GM18951 (cell line): ENCODE measurements around the gene BTBD9.

Experiments used
- POLR2A ChIP-seq: IDR thresholded peaks from 4 replicates; pipeline ENCODE4 v1.6.1; 2011; ENCODE audit warnings: mild to moderate bottlenecking; ENCODE audit not compliant: insufficient read length, insufficient read depth; ENCODE audit errors: extremely low read depth
- in situ Hi-C: fragments of 300-500 bp; cut with MboI; formaldehyde crosslinking; loops from one replicate; pipeline ENCODE4 v1.12.0; 2022; ENCODE audit warnings: low sequenced_read_pairs, mixed read lengths, inconsistent platforms; ENCODE audit not compliant: unreplicated experiment

The BTBD9 gene

DNA sequence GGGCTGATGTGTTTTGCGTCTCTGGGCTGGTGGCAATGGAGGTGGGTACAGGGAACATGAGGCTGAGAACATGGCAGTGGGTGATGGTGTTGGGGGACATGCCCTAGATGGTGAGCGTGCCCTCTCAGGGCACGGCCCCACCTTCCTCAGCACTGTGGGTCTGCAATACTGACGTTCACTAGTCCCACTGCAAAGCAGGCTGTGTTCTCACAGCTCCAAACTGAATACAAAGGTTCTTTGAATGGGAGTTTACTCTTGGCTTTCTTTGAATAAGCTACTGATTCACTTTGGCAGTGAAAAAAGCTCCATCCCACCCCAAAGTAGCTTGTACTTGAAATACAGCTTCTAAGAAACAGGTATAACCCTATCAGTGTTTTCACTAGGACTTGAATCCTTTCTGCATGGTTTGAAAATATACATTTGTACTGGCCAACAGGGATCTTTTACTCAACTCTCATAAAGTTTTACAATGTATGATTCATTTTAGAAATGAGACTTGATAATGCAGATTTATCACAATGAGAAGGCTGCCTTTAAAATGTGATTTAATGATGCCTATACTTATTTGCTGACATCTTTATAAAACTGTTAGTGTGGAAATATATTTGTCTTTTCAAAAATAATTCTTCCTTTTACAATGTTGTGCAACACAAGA lies 419.5 kb downstream of the BTBD9 start:
- no peak for TF ChIP-seq POLR2A
- in situ Hi-C loops = no loop called here

GRCh38 chr6:38218235-38218634 lies 421.5 kb downstream of the BTBD9 start:
- no peak for TF ChIP-seq POLR2A

GRCh38 chr6:38216451-38216850 lies 423.3 kb downstream of the BTBD9 start:
- in situ Hi-C loops = no loop called here
- no peak for TF ChIP-seq POLR2A

More at GRCh38 chr6:38218235-38218634, 421.5 kb downstream of the BTBD9 start:
- in situ Hi-C loops = no loop called here

DNA sequence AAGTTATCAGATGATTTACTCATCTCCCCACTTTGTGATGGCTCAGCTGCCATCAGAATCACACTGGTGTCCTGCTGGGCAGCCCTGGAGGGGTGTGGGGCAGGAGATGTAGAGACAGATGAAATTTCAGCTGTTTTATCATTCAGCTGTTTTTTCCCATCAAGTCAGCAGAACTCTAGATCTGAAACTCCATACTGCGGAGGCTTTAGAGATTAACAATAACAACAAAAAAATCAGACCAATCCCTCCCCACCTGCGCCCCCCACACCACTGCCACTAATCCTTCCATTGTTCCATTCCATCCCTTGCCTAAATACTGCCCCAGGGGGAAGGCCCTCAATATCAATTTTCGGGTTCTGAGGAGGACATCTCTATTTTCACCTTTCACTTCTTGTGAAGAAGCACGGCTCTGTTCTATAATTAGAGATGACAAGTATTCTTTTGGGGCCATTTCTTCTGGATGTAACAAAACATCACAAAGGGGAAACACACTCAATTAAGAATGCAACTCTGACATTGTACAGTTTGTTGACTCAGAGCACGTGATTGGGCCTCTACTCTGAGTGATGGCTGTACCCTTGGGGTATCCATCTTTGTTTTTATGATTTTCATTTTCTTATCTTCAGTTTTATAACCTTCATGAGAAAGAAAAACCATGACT lies 423.9 kb downstream of the BTBD9 start:
- TF ChIP-seq POLR2A = no peak
- in situ Hi-C loops = no loop called here

DNA sequence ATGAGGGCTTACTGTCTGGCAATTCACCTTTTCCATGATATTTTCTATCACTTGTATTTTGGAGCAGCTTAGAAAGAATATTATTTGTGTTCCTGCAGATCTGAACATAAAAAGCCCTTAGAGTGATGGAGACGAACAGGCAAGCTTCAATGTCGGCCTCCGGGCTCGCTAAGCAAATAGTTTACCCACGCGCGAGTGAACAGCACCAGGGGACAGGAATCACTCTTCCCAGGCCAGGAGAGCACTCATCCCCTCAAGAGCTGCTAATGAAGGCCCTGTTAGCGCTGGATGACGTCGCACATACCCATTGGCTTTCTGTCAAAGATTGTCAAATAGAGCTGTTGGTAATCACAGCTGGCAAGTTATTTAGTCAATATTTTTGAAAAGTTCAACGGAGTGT lies 424.5 kb downstream of the BTBD9 start:
- in situ Hi-C loops = no loop called here
- TF ChIP-seq POLR2A = no peak

DNA sequence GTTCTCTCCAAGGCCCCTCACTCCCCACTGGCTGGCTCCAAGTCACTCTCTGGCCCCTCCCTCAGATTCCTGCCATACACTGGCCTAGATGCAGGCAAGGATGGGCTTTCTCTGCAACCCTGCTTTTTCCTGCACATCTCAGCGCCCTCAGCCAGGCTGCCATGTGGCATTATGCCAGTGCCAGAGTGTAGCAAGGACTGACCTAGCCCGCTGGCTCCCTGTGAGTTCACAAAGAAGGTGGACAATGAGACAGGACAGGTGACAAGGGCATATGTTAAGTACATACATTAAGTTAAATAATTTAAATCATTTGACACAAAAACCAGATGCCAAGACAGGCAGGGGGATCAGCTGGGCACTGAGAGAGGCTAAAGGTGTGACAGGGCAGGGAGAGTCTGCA lies 425.6 kb downstream of the BTBD9 start:
- in situ Hi-C loops = no loop called here
- no peak for TF ChIP-seq POLR2A

DNA sequence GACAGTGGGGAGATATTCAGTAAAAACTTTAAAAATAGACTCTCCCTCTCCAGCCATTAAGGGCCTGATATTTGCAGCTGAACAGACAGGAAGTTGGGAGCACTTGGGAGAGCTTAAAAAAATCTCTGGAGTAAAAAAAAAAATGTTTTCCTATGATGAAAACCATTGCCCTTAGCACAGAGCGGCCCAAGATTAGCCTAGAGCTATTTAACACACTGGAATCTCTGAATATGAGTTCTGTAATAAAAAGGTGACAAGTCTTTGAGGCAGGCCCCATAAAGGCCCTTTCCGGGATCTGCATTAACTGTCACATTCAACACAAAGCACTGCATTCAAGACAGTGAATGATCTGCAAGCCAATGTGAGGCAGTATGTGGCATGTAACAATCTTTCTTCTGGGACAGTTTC lies 426.5 kb downstream of the BTBD9 start:
- no peak for TF ChIP-seq POLR2A
- in situ Hi-C loops = no loop called here

GRCh38 chr6:38212579-38212978 lies 427.1 kb downstream of the BTBD9 start:
- TF ChIP-seq POLR2A = no peak
- in situ Hi-C loops = no loop called here

DNA sequence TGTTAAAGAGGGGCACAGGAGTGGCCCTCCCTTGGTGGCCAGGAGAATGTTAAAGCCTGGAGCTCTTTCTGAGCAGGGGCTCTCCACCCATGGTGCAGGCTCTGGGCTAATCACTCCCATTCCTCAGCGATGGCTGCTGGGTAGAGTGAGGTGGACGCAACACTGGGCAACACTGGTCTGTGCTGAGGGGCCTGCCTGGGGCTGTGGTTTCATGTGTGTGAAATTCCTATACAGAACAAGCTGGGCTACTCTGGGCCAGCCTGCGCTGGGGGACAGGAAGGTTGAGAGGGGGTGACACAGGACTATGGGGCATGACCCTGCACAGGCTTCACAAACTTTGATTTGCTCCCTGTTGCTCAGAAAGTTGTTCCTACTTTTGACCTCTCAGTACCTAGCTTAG lies 427.6 kb downstream of the BTBD9 start:
- TF ChIP-seq POLR2A = no peak
- in situ Hi-C loops = no loop called here

GRCh38 chr6:38209371-38210260 lies 430.1 kb downstream of the BTBD9 start:
- in situ Hi-C loops = no loop called here

DNA sequence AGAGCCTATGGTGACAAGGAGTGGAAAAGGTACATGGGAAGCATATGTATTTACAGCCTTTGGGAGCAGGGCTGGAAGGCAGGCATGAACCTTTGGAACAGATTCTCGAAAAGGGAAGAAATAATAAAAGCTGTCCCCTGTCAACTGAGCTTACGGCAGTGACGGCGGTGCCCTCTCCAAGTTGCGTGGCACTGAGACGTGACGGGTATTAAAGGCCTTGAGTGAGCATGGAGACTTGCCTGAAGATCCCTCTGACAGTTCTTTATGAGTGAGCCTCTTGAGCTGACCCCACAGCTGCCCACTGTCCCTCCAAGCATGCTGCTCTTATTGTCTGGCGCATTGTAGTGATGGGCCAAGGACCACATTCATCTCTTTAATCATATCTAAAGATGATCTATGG lies 431.7 kb downstream of the BTBD9 start:
- TF ChIP-seq POLR2A = no peak
- in situ Hi-C loops = no loop called here

More at GRCh38 chr6:38209371-38210260, 430.1 kb downstream of the BTBD9 start:
- TF ChIP-seq POLR2A = no peak

DNA sequence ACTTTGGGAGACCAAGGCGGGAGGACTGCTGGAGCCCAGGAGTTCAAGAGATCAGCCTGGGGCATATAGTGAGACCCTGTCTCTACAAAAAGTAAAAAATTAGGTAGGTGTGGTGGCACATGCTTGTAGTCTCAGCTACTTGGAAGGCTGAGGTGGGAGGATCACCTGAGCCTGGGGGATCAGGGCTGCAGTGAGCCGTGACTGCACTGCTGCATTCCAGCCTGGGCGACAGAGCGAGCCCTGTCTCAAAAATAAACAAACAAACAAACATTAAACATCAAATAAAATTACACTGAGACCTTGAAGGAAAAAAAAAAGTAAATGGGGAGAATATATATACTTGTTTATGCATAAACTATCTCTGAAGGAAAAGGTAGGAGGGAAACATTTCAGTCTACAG lies 432.4 kb downstream of the BTBD9 start:
- in situ Hi-C loops = no loop called here
- TF ChIP-seq POLR2A = no peak

- in situ Hi-C loops = no loop called here
- no peak for TF ChIP-seq POLR2A
Observed at GRCh38 chr6:38198219-38198618, 441.5 kb downstream of the BTBD9 start.
